K562 (cell line): ENCODE results near the gene HPD. TPM values are rescaled to one million over a fixed set of nuclear protein-coding genes. Genes with fewer than 3 reads are reported as not detected.
A peak's percentile ranks its signal among the peaks of the same experiment; 100 is the strongest.

Experiments used
- E4F1 ChIP-seq: fragments of 250-450 bp; sonication (Bioruptor Pico); IDR thresholded peaks from 2 replicates; pipeline ENCODE4 v1.5.0; 2021; ENCODE audit warnings: mild to moderate bottlenecking, borderline replicate concordance
- MBD2 ChIP-seq: sonication (generic); IDR thresholded peaks from 2 replicates; pipeline ENCODE4 v1.6.1; 2016; ENCODE audit warnings: low read depth, borderline replicate concordance
- MGA ChIP-seq: fragments of 450-650 bp; IDR thresholded peaks from 2 replicates; pipeline ENCODE4 v1.6.1; 2016; ENCODE audit warnings: mild to moderate bottlenecking, moderate library complexity
- SAFB2 ChIP-seq: fragments of 200-400 bp; formaldehyde crosslinking; IDR thresholded peaks from 2 replicates; pipeline ENCODE4 v1.6.1; 2018; ENCODE audit warnings: borderline replicate concordance, low read length, low read depth, moderate library complexity; ENCODE audit not compliant: severe bottlenecking
- ZBTB43 ChIP-seq: sonication (generic); formaldehyde crosslinking; IDR thresholded peaks from 2 replicates; pipeline ENCODE4 v1.8.0; 2023; ENCODE audit warnings: mild to moderate bottlenecking, missing genetic modification reagents
- polyA plus RNA-seq, 8 experiments: library from polyadenylated mRNA; depleted of rRNA in 4 of 8; stranded (reverse) in 5 of 8; unstranded in 3 of 8; fragments of >200 nt; fragmentation: Nextera tagmentation in 2 of 8; fragmentation: Illumina TruSeq in 1 of 8; extraction: Ambion mirVana in 2 of 8; extraction: Trizol in 1 of 8; gene quantifications; 2 replicates each; pipeline versions ENCODE4 v1.2.1 to v1.2.3, GENCODE V29; 2011 to 2014; ENCODE audit warnings: inconsistent platforms in 1 of 8, missing spikeins in 1 of 8
- total RNA-seq, 7 experiments: library from RNA; depleted of rRNA in 6 of 7; stranded (reverse); fragments of >200 nt in 6 of 7; fragmentation: Illumina TruSeq in 2 of 7; extraction: Trizol in 2 of 7; gene quantifications; 2 replicates each; pipeline versions ENCODE4 v1.2.1 to v1.2.3, GENCODE V29; 2011 to 2021; ENCODE audit warnings: low replicate concordance in 1 of 7
- TF ChIP-seq, protein P1 (sequence below): fragments of 450-650 bp; formaldehyde crosslinking; IDR thresholded peaks from 2 replicates; pipeline ENCODE4 v1.4.0; 2022; ENCODE audit warnings: mild to moderate bottlenecking, moderate library complexity

HPD gene
- total and polyA plus RNA-seq, 9 of the 15 experiments (the other 6 are each of a cell fraction or from before 2014, with no cell fraction given) = 0.06 to 0.29 (median 0.07) TPM; not detected in 4

DNA sequence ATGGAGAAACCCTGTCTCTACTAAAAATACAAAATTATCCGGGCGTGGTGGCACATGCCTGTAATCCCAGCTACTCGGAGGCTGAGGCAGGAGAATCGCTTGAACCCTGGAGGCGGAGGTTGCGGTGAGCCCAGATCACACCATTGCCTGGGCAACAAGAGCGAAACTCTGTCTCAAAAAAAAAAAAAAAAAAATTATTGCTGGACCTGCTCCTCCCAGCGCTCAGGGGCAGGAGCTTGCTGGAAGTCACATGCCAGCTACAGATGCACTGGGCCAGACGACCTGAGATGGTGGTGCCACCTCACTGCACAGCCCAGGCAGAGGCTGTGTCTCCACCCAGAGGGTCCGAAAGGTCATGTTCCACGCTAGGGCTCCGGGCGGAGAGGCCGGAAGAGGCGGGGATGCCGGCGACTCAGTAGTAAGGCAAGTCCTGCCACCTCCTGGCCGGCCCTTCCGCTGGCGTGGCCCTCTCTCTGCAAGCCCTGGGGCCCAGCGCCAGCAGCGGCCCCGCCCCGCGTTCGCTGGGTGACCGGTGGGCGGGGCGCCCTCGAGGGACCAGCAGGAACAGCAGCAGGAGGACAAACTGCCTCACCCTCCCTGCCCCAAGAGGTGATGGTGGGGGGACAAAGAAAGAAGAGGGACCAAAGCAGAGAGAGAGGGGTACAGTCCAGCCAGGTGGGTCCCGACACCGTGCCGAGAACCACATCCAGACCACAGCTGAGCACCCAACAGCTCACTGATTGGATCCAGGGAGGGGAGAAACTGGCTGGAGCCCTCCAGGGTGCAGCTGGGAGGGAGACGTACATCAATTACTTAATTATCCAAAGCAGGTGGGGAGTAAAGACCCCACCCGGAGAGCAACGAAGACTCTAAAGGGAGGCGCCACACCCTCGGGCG, 61.6 kb downstream of the HPD start (continued):
- TF ChIP-seq E4F1 (CRISPR knock-in tag) (no peak), MBD2 (no peak), SAFB2 (no peak), ZBTB43 (CRISPR knock-in tag) (no peak), MGA (no peak)
- TF ChIP-seq, protein P1, sequence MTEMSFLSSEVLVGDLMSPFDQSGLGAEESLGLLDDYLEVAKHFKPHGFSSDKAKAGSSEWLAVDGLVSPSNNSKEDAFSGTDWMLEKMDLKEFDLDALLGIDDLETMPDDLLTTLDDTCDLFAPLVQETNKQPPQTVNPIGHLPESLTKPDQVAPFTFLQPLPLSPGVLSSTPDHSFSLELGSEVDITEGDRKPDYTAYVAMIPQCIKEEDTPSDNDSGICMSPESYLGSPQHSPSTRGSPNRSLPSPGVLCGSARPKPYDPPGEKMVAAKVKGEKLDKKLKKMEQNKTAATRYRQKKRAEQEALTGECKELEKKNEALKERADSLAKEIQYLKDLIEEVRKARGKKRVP = peak; percentile 57; the same call in 1 of the 2 replicates
